Sigmoid colon (tissue), 4 donors: ENCODE results near the gene ACMSD.

Experiments
- POLR2A ChIP-seq, 2 donors: fragments of 450-650 bp; IDR thresholded peaks; one replicate each; pipeline ENCODE4 v1.6.1; 2016; ENCODE audit warnings: antibody characterized with exemption in 2 of 2, mild to moderate bottlenecking in 2 of 2, moderate library complexity in 2 of 2
- POLR2AphosphoS5 ChIP-seq, 4 donors: sonication (generic); formaldehyde crosslinking; IDR thresholded peaks; one replicate each; pipeline ENCODE4 v1.6.1; 2017; ENCODE audit warnings: antibody characterized with exemption in 4 of 4

- TF ChIP-seq POLR2A (IDR thresholded peaks at IDR 0.05) (no peak), POLR2AphosphoS5 (IDR thresholded peaks at IDR 0.05) (no peak)
Observed at GRCh38 chr2:134863446-134863845, 25.0 kb downstream of the ACMSD start.
